ENCODE measurements around the gene ARL6IP6.

Gene ARL6IP6

GRCh38 chr2:152804687-152805408, 86.4 kb downstream of the ARL6IP6 start:
- DNase-seq (ENCODE audit: low read depth) = no peak

- DNase-seq (ENCODE audit: low read depth) = no peak
Observed at GRCh38 chr2:152811916-152812315, 93.5 kb downstream of the ARL6IP6 start.

Data from GM04504 (cell line).